Iris pigment epithelial cell (primary cell): ENCODE data around the gene GPR3.

Experiments used
- DNase-seq: peaks from one replicate; pipeline ENCODE4 v3.0.0-alpha.2; 2011; ENCODE audit warnings: low read depth

Gene GPR3, protein sequence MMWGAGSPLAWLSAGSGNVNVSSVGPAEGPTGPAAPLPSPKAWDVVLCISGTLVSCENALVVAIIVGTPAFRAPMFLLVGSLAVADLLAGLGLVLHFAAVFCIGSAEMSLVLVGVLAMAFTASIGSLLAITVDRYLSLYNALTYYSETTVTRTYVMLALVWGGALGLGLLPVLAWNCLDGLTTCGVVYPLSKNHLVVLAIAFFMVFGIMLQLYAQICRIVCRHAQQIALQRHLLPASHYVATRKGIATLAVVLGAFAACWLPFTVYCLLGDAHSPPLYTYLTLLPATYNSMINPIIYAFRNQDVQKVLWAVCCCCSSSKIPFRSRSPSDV

GRCh38 chr1:27392096-27392777 is at the start of gene GPR3:
GPR3 (plus strand) TSS chr1:27392622; CDS start chr1:27393799, 1,177 bp downstream.
- peak; percentile 88 for DNase-seq

- DNase-seq, result no peak
Measured at GRCh38 chr1:27342778-27343638, 49.4 kb upstream of the GPR3 start.

DNA sequence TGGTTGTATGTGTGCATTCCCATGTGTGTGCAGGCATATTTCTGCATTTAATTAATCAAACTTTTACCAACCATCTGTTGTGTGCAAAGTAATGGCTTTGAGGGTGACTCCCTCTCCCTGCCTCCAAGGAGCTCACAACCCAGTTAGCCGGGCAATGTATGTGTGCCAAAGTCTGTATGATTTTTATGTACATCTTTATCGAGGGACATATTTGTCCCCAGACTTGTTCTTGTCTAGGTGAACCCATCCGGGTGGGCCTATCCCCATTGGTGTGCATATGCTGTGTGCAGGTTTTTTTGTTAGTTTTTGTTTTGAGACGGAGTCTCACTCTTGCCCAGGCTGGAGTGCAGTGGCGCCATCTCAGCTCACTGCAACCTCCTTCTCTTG is 48.8 kb upstream of the GPR3 start:
- DNase-seq, result no peak

- no peak for DNase-seq
Measured at GRCh38 chr1:27345272-27345671, 47.1 kb upstream of the GPR3 start.

- DNase-seq, result no peak
Measured at GRCh38 chr1:27346357-27346756, 46.1 kb upstream of the GPR3 start.

DNA sequence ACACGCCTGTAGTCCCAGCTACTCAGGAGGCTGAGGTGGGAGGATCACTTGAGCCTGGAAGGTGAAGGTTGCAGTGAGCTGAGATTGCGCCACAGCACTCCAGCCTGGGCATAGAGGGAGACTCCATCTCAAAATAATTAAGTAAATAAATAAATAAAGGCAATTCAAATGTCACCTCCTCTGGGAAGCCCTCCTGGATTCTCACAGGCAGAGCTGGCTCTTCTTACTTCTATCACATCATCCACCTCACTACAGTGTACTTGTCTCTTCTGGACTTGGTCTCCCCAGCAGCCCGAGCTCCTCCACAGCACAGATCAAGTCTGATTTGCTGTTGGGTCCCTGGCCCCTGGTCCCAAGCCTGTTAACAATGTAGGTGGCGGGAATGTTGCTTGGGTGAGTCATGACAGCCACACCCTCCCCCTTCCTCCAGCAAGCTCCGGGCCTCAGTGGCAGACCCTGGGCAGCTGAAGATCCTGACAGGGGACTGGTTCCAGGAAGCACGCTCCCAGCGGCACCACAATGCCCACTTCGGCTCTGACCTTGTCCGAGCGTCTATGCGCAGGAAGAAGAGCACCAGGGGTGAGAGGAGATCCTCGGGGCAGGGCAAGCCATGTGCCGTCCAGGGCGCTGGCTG is 45.3 kb upstream of the GPR3 start:
- DNase-seq, result no peak

DNA sequence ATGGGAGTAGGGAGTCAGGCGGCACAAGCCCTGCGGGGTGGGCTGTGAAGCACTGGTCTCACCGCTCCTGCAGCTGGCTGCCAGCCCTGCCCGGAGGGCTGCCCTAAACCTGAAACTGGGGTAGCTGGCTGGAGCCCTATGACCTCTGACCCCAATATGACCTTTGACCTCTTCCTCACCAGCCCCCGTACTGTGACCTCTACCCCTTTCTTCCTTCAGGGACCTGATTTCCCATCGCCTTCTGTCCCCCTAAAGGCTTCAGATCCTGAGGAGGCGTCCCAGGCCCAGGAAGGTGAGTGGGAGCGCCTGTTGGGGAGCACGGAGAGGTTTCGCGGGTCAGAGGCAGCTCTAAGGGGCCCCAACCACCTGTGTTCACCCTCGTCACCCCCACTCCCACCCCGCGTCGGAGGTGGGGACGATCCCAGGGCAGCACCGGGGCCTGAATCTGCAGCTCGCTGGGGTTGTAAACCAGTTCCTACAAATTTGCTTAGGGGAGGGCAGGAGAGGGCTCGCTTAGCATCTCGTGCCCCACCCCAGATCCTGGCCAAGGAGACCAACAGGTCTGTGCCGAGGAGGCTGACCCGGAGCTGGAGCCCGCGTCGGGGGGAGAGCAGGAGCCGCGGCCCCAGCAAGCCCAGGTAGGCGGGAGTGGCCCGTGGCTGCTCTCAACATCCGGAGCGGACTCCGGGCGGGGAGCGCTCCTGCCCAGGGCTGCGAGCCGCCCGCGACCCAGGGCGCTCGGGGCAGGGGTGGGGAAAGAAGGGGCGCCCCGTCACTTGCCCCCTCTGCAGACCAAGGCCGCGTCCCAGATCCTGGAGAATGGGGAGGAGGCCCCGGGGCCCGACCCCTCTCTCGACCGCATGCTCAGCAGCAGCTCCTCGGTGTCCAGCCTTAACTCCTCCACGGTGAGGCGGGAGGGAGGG is 43.3 kb upstream of the GPR3 start:
- DNase-seq, result peak; percentile 31

DNA sequence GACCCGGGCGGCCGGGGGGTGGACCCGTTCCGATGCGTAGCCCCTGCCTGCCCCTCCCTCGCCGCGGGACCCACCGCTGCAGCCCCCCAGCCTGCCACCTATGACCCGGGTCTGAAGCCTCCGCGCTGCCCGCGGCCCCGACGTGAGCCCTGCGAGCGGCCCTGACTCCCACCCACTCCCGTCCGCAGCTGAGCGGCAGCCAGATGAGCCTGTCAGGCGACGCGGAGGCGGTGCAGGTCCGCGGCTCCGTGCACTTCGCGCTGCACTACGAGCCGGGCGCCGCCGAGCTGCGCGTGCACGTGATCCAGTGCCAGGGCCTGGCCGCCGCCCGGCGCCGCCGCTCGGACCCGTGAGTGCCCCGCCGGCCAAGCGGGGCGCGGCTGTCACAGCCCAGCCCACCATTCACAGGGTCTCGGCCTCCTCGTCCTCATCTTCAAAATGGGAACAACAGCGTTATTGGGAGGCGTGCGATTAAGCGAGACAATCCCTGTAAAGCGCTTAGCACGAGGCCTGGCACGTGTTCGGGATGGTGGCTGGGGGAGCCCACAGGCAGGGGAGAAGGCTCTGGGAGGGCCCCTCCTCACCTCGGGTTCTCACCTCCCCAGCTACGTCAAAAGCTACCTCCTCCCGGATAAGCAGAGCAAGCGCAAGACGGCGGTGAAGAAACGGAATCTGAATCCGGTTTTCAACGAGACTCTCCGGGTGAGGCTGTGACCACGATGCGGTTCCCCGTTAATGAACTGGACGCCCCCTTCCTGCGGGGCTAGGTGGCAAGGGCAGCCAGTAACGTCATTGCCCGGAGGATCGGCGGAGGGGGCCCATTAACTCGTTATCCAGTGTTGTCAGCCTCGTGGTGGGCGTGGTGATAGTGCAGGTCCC is 42.4 kb upstream of the GPR3 start:
- peak; percentile 78 for DNase-seq

GRCh38 chr1:27350663-27351540 is 41.5 kb upstream of the GPR3 start:
- peak; percentile 31 for DNase-seq

GRCh38 chr1:27351541-27352107 is 40.8 kb upstream of the GPR3 start:
- no peak for DNase-seq

GRCh38 chr1:27353166-27353565 is 39.3 kb upstream of the GPR3 start:
- no peak for DNase-seq

DNA sequence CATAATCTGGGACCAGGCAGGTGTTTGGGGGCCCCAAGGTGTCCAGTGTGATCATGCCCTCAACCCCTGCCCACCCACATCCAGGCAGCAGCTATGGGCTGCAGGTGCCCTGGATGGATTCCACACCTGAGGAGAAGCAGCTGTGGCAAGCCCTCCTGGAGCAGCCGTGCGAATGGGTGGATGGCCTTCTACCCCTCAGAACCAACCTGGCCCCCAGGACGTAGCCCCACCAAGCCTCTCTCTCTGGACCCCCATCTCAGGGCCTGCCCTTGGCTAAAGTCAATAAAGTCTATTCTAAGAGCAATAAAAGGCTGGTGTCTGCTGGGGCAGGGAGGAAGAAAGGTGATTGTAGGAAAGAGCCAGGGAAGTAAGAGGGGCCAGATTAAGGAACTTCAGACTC is 38.8 kb upstream of the GPR3 start:
- no peak for DNase-seq

DNA sequence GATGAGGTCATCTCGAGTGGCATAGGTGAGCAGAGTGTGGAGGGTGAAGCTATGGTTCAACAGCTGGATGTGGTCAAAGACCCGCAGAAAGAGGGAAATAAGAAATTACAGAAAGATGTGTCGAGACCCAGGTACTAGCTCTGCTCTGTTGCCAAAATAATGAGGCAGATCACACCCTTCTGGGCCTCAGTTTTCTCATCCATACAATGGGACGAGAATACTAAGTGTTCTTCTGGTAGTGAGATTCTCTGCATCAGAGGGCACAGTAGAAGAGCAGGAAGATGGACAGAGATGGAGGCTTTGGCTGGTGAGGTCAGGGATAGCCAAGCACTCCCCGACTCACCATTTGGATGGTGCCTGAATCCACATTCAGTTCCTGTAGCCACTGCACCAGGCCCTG is 36.7 kb upstream of the GPR3 start:
- no peak for DNase-seq

DNA sequence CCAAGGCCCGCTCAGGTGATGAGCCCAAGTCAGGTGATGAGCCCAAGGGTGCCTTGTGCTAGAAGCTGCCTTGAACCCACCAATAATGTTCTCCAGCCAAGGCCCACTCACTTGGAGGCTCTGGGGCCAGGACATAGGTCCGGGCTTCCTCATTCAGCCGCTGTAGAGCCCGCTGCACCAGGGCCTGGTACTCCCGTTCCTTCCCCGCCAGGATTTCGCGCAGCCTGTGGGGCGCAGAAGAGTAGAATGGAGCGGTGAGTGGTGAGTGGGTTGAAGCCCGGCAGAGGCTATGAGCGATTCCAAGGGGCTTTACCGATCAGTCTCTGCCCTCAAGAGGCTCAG is 36.2 kb upstream of the GPR3 start:
- DNase-seq, result no peak

DNA sequence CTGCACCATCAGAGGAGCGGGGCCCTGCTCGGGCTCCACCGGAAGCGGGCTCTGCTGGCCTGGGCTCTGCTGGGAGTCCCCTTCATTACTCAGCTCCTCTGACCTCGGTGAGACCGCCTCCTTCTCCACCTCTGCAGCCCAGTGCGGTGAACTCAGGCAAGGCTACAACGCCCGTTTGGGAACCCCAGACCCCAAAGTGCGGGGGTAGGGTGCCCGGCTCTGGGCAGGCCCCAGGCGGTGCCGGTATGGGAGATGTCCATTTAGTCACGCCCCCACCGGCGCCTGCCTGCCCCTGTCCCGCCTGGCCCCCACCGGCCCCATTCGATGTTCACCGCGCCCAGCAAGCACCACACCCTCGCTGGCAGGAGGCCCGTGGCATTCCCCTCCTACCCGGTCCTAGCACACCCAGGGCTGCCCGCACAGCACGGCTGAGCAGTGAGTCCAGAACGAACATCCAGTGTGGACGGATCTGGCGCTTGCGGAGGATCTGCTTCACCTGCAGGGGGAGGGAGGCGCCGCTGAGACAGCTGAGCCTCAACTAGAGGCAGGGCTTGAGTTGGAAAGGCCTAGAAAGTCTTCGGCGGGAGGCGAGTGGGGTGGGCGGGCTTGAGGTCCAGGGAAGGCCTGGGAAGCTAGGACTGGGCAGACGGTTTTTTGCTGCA is 35.7 kb upstream of the GPR3 start:
- no peak for DNase-seq

DNA sequence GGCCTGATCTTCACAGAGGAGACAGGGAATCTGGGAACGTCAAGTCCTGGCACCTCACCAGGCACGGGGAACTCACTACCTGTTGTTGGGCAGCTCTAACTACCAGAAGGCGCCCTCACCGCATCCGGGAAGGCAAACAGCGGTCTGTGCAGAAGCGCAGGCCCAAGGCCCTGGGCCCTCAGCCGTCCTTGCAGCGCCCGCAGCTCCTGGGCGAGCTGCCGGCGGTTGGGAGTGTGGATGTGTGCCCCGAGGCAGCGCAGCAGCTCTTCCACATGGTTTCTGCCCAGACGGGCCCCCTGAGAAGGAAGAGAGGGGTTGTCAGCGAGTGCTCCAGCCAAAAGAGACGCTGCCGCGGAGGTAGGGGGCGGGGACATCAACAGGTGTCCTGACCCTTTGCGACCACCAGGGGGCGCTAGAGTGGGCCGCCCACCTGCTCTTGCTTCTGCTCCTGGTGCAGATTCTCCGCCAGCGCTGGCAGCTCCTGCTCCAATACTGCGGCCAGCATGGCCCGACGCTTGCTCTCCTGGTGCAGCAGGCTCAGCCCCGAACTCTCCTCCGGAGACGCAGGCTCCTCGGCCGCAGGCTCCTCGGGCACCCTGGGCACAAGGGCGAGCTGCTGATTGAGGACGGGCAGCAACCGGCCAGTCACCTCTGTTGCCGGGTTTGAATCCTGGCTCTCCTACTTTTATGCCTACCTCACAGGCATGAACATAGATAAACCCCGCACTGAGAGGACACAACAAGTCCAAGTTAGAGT is 35.0 kb upstream of the GPR3 start:
- DNase-seq, result peak; percentile 36

DNA sequence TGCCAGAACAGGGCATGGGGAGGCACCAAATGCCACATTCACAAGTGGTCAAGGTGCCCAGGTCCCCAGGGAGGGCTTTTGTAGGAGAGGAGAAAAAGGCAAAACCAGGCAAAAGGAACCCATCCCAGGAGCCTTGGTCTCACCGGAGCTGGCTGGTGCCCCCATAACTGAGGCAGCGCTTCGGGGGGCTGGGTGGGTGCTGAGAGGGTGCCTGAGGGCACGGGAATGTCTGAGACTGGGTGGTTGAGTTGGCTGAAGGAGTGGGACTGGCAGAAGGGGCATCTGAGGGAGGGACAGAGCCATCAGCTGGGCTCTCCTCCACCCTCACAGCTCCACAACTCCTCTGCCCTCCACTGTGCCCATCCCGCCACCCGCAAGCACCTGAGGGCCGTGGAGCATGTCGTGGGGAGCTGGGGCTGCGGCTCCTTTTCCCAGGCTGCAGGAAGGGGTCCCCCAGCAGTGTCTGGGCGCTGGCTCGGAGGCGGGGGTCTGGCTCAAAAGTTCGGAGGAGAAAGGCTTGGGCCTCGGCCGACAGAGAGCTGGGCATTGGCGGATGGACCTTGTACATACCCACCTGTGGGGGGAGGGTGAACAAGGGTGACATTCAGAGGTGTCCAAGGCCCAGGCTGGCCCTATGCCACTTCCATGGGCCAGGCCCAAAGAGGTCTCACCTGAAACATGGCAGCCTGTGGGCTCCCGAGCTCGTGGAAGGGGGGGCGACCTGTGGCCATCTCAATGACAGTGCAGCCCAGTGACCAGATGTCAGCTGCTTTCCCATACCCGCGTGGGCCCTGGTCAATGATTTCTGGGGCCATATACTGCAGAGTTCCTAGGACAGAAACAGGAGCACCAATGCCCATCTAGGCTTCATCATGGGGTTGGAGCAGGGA is 34.1 kb upstream of the GPR3 start:
- no peak for DNase-seq
